ENCODE data around the gene TOMM70.

GRCh38 chr3:100427699-100428098, 26.8 kb upstream of the TOMM70 start:
- no peak for TF ChIP-seq SMC3 (IDR thresholded peaks at IDR 0.05)
- TF ChIP-seq MAX (IDR thresholded peaks at IDR 0.05) = no peak
- no peak for TF ChIP-seq SREBF2 (IDR thresholded peaks at IDR 0.05)
- TF ChIP-seq KDM1A (IDR thresholded peaks at IDR 0.05; ENCODE audit: low read depth) = no peak
- TF ChIP-seq, protein P1, sequence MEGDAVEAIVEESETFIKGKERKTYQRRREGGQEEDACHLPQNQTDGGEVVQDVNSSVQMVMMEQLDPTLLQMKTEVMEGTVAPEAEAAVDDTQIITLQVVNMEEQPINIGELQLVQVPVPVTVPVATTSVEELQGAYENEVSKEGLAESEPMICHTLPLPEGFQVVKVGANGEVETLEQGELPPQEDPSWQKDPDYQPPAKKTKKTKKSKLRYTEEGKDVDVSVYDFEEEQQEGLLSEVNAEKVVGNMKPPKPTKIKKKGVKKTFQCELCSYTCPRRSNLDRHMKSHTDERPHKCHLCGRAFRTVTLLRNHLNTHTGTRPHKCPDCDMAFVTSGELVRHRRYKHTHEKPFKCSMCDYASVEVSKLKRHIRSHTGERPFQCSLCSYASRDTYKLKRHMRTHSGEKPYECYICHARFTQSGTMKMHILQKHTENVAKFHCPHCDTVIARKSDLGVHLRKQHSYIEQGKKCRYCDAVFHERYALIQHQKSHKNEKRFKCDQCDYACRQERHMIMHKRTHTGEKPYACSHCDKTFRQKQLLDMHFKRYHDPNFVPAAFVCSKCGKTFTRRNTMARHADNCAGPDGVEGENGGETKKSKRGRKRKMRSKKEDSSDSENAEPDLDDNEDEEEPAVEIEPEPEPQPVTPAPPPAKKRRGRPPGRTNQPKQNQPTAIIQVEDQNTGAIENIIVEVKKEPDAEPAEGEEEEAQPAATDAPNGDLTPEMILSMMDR (IDR thresholded peaks at IDR 0.05) = no peak

All from A549 (cell line).